Heart left ventricle (tissue), 16 donors: Measurements from ENCODE around the gene MRC1. TPM values are rescaled to one million over a fixed set of nuclear protein-coding genes. Genes with fewer than 3 reads are reported as not detected.
A peak's percentile ranks its signal among the peaks of the same experiment; 100 is the strongest.

Experiments
- ATAC-seq, 4 donors: fragments of 200-7000 bp; cut with Tn5 transposase; one replicate each; pipeline ENCODE4 v1.9.1; 2020 to 2022; ENCODE audit warnings: moderate library complexity in 4 of 4, mild to moderate bottlenecking in 3 of 4, moderate number of reproducible peaks in 1 of 4
- DNase-seq, 5 donors: peaks; one replicate each; pipeline ENCODE4 v3.0.0-alpha.2; 2020
- H3K27ac ChIP-seq, 12 donors: fragments of 200-600 bp; sonication (generic) in 4 of 12; one replicate each; pipeline versions ENCODE4 v1.5.0 to v1.8.0; 2016 to 2022; ENCODE audit warnings: mild to moderate bottlenecking in 2 of 12
- H3K27me3 ChIP-seq, 9 donors: fragments of 200-600 bp; sonication (generic) in 2 of 9; one replicate each; pipeline versions ENCODE4 v1.5.1 to v1.8.0; 2016 to 2022; ENCODE audit warnings: mild to moderate bottlenecking in 3 of 9
- H3K36me3 ChIP-seq, 9 donors: fragments of 200-600 bp; sonication (generic) in 2 of 9; one replicate each; pipeline versions ENCODE4 v1.5.0 to v1.8.0; 2018 to 2022; ENCODE audit warnings: mild to moderate bottlenecking in 2 of 9
- H3K4me1 ChIP-seq, 12 donors: fragments of 200-600 bp; sonication (generic) in 4 of 12; one replicate each; pipeline versions ENCODE4 v1.5.0 to v1.8.0; 2016 to 2022; ENCODE audit warnings: mild to moderate bottlenecking in 3 of 12
- H3K4me3 ChIP-seq, 12 donors: fragments of 200-600 bp; sonication (generic) in 4 of 12; one replicate each; pipeline versions ENCODE4 v1.5.0 to v1.8.0; 2017 to 2022; ENCODE audit warnings: mild to moderate bottlenecking in 9 of 12, moderate library complexity in 4 of 12
- H3K9me3 ChIP-seq, 12 donors: fragments of 200-600 bp; sonication (generic) in 4 of 12; one replicate each; pipeline versions ENCODE4 v1.5.0 to v1.8.0; 2016 to 2022; ENCODE audit warnings: mild to moderate bottlenecking in 1 of 12
- POLR2A ChIP-seq, 2 donors: fragments of 450-650 bp; IDR thresholded peaks; one replicate each; pipeline ENCODE4 v1.6.1; 2017; ENCODE audit warnings: antibody characterized with exemption in 2 of 2, mild to moderate bottlenecking in 2 of 2, moderate library complexity in 2 of 2
- WGBS, 4 donors: extraction: QIAGEN DNeasy Blood & Tissue Kit in 2 of 4; methylation state at CpG; one replicate each; pipeline versions ENCODE4 v1.1.5 to v1.1.7; 2013 to 2018; 5-methylcytosine and 5-hydroxymethylcytosine counted together
- intact Hi-C, 10 donors: fragments of 100-400 bp; cut with DNase I; formaldehyde crosslinking; loops; one replicate each; pipeline versions ENCODE4 v1.11.1 to v1.14.2; 2022
- polyA plus RNA-seq, 2 donors: library from polyadenylated mRNA; stranded (reverse); fragments of 200-250 nt; gene quantifications; one replicate each; pipeline ENCODE4 v1.2.3, GENCODE V29; 2013
- total RNA-seq, 9 donors: library from RNA; depleted of rRNA in 2 of 9; stranded (reverse); fragments of >200 nt in 2 of 9; fragmentation: NEBNext Ultra II Directional in 3 of 9; extraction: Animal tissue kit (Norgen Biotek cat#: 25700) in 3 of 9; gene quantifications; one replicate each; pipeline versions ENCODE4 v1.1.0 to v1.2.4, GENCODE V29; 2016 to 2023
- TF ChIP-seq, protein P1 (sequence below), 12 donors: fragments of 200-600 bp; sonication (generic) in 4 of 12; IDR thresholded peaks; one replicate each; pipeline versions ENCODE4 v1.5.0 to v1.8.0; 2018 to 2022; ENCODE audit warnings: antibody characterized with exemption in 12 of 12, mild to moderate bottlenecking in 5 of 12
- donor health status: ischemic (EF 13 %, LVEDD 7.1; RV severe dilation, severe dysfunction).
- donor health status: healthy with polysubstance abuse.
- donor health status: DM: no; HTN: yes; CAD: no.
- donor health status: DM: no; HTN: no; CAD: no.
- donor health status: ischemic (EF 25% LVEDD 6.9; RV normal size, moderate dysfunction).
- donor health status: ischemic (EF 25% LVEDD 5.7; RV mildly dilated, moderate dysfunction).
- donor health status: healthy.
- donor health status: DM: yes; HTN: yes; CAD: no.
- donor health status: ischemic (EF 35%, LVEDD 5.7; RV mildly dilated, moderate dysfunction).
- donor health status: nonischemic (EF 11% LVEDD 7.7; RV severe dilation, severe dysfunction).
- donor health status: DM: yes; HTN: yes; CAD: no.
- donor health status: PGD.
- donor health status: ischemic (EF 29% LVEDD 5.4; RV normal size, mild dysfunction).
- donor health status: nonischemic (EF 23%, LVEDD 6.1; RV moderate dilation, normal function).

The MRC1 gene
- total and polyA plus RNA-seq, 11 donors, result 3.1 to 144 (median 9.7) TPM

DNA sequence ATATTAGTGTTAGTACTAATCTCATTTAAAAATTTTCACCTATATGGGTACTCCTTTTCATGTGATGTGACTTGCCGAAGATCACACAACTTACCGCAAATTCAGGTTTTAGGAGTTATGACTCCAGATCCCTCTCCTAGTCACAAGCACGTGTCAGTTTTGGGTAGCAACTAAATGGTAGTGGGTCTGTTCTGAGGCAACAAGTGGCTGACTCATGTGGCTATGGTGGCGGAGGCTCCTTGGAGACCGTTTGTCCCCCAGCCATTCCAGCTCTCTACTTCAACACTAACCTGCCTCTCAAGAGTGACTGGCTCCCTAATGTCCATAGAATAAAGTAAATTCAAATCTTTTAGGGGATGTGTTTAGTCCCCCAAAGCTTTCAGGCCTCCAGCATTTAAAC, 39.5 kb downstream of the MRC1 start:
- Histone ChIP-seq H3K27me3 (no peaks in the 10 kb centered on the region), H3K9me3 (no peaks in the 10 kb centered on the region), H3K36me3 (peaks cover 0 to 7% (median 0%) of the 10 kb centered on the region in 9 donors), H3K4me1 (peaks cover 0 to 12% (median 0%) of the 10 kb centered on the region in 12 donors), H3K27ac (no peak overlapping the region), H3K4me3 (no peak overlapping the region)
- intact Hi-C loops, result loop anchor here in 8 of 10 donors (1.0 to 10.0 kb wide), 8 partner anchors 234 to 456 kb away; partner anchors contain the start of gene HACD1 (in 1 of the 8)
- ATAC-seq, result no peak
- no peak for DNase-seq
- 88 to 91% (median 90%) methylated on average over 4 to 5 of the region's 5 CpGs for WGBS, 4 donors
- no peak for TF ChIP-seq POLR2A (IDR thresholded peaks at IDR 0.05)
- TF ChIP-seq, protein P1, sequence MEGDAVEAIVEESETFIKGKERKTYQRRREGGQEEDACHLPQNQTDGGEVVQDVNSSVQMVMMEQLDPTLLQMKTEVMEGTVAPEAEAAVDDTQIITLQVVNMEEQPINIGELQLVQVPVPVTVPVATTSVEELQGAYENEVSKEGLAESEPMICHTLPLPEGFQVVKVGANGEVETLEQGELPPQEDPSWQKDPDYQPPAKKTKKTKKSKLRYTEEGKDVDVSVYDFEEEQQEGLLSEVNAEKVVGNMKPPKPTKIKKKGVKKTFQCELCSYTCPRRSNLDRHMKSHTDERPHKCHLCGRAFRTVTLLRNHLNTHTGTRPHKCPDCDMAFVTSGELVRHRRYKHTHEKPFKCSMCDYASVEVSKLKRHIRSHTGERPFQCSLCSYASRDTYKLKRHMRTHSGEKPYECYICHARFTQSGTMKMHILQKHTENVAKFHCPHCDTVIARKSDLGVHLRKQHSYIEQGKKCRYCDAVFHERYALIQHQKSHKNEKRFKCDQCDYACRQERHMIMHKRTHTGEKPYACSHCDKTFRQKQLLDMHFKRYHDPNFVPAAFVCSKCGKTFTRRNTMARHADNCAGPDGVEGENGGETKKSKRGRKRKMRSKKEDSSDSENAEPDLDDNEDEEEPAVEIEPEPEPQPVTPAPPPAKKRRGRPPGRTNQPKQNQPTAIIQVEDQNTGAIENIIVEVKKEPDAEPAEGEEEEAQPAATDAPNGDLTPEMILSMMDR (IDR thresholded peaks at IDR 0.05), result no peak

DNA sequence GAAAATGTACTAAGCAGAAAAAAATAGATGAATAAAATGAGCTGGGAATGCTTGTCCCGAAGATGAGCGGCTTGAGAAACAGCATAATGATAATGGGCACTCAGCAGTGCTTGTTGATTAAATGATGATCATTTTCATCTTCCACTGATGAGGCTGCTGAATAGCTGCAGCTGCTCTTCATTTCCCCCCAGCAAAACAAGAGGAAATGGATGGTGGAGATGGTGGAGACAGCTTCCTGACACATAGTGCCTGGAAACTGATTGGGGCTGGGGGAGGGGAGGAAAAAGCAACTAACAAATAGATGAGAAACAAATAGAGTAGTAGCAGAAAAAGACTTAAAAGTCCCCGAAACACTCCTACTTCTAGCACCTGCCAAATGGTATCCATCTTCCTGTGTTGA, 41.4 kb downstream of the MRC1 start:
- intact Hi-C loops, result loop anchor here in 2 of 10 donors (5.0 kb wide), 2 partner anchors 352 to 377 kb away; no protein-coding TSS in a partner anchor
- TF ChIP-seq, protein P1 (IDR thresholded peaks at IDR 0.05), result no peak
- Histone ChIP-seq H3K4me3 (no peak overlapping the region), H3K27me3 (no peaks in the 10 kb centered on the region), H3K9me3 (no peaks in the 10 kb centered on the region), H3K36me3 (peaks cover 0 to 7% (median 0%) of the 10 kb centered on the region in 9 donors), H3K27ac (peak overlapping the region in 1 of 12 donors; percentile 53), H3K4me1 (peaks cover 0 to 12% (median 0%) of the 10 kb centered on the region in 12 donors)
- 59 to 73% (median 66%) methylated on average over 3 of the region's 3 CpGs for WGBS, 4 donors
- DNase-seq, result no peak
- no peak for ATAC-seq

DNA sequence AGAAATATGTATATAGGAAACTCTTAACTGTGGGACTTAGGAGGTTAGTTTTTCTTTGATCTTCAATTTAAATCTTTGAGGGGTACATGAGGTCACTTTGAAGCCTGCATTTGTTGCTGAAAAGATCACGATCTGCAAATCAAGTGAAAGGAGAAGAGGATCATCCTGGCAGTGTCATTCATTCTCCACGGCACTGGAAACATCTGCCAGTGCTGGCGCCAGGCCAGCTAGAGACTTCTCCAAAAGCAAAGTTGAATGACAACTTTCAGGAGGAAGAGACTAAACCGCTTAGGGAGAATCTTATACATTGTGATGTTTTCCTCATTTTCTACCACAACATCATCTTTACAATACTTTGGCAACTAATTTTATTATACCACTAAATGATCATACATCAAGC, 42.5 kb downstream of the MRC1 start:
- 19 to 28% (median 24%) methylated on average over 4 of the region's 4 CpGs for WGBS, 4 donors
- Histone ChIP-seq H3K4me1 (peaks cover 0 to 12% (median 0%) of the 10 kb centered on the region in 12 donors), H3K9me3 (no peaks in the 10 kb centered on the region), H3K36me3 (peaks cover 0 to 12% (median 0%) of the 10 kb centered on the region in 9 donors), H3K27me3 (no peaks in the 10 kb centered on the region), H3K4me3 (no peak overlapping the region), H3K27ac (peak overlapping the region in 1 of 12 donors; percentile 53)
- TF ChIP-seq POLR2A (IDR thresholded peaks at IDR 0.05), result no peak
- TF ChIP-seq, protein P1 (IDR thresholded peaks at IDR 0.05), result no peak
- DNase-seq (peak; percentile 48 to 80 (median 57)), ATAC-seq (peak in 3 of 4 donors; percentile 24 to 65 (median 44))
- intact Hi-C loops, result loop anchor here in 2 of 10 donors (5.0 kb wide), 2 partner anchors 351 to 376 kb away; no protein-coding TSS in a partner anchor

DNA sequence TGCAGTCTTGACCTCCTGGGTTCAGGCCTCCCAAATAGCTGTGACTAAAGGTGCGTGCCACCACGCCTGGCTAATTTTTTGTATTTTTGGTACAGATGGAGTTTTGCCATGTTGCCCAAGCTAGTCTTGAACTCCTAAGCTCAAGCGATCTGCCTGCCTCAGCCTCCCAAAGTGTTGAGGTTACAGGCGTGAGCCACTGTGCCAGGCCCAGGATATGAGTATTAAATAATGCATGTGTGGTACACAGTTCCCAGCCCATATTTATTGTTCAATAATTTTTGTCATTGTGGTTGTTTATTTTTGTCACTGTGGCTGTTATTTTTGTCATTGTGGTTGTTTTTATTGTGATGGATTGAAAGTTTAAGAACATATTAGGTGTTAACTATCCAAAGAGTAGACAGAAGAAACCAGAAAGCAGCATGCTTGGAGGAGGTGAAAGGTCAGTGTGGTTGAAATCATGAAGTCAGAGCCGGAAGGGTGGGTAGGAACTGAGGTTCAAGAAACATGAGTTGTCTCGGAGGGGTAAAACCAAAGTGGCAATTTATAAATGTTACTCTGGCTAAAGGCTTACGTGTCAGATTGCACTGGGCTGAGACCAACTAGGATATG, 45.0 kb downstream of the MRC1 start:
- Histone ChIP-seq H3K36me3 (peaks cover 0 to 15% (median 0%) of the 10 kb centered on the region in 9 donors), H3K4me3 (no peak overlapping the region), H3K27me3 (no peaks in the 10 kb centered on the region), H3K9me3 (no peaks in the 10 kb centered on the region), H3K27ac (no peak overlapping the region), H3K4me1 (peaks cover 0 to 12% (median 0%) of the 10 kb centered on the region in 12 donors)
- intact Hi-C loops, result loop anchor here in 2 of 10 donors (5.0 kb wide), 2 partner anchors 348 to 373 kb away; no protein-coding TSS in a partner anchor
- DNase-seq (no peak), ATAC-seq (no peak)
- 89 to 96% (median 94%) methylated on average over 7 of the region's 7 CpGs for WGBS, 4 donors
- TF ChIP-seq, protein P1 (IDR thresholded peaks at IDR 0.05), result no peak
- no peak for TF ChIP-seq POLR2A (IDR thresholded peaks at IDR 0.05)
